GM12873 (cell line): ENCODE measurements around the gene ARFRP1.

ENCODE experiments used
- CTCF ChIP-seq: IDR thresholded peaks from 2 replicates; pipeline ENCODE4 v1.5.1; 2012; ENCODE audit warnings: low read depth, mild to moderate bottlenecking, moderate library complexity, low read length, control low read depth; ENCODE audit not compliant: insufficient read depth; ENCODE audit errors: missing control alignments

Gene ARFRP1

GRCh38 chr20:63696306-63696627 lies 11.5 kb downstream of the ARFRP1 start:
- TF ChIP-seq CTCF = no peak

- TF ChIP-seq CTCF = no peak
These were observed 12.1 kb downstream of the ARFRP1 start for GRCh38 chr20:63695424-63696305.

- TF ChIP-seq CTCF = no peak
These were observed 13.0 kb downstream of the ARFRP1 start for GRCh38 chr20:63694584-63695423.

- no peak for TF ChIP-seq CTCF
These were observed 13.8 kb downstream of the ARFRP1 start for GRCh38 chr20:63693733-63694583.

- TF ChIP-seq CTCF = no peak
These were observed 14.6 kb downstream of the ARFRP1 start for GRCh38 chr20:63693083-63693732.

GRCh38 chr20:63692436-63693082 lies 15.2 kb downstream of the ARFRP1 start:
- no peak for TF ChIP-seq CTCF
